ENCODE data around the gene NHERF2. TPM values are rescaled to one million over a fixed set of nuclear protein-coding genes. Genes with fewer than 3 reads are reported as not detected.

Gene NHERF2
- total and polyA plus RNA-seq, 2 experiments from 2014 or later, result 12.0 to 16.5 TPM

DNA sequence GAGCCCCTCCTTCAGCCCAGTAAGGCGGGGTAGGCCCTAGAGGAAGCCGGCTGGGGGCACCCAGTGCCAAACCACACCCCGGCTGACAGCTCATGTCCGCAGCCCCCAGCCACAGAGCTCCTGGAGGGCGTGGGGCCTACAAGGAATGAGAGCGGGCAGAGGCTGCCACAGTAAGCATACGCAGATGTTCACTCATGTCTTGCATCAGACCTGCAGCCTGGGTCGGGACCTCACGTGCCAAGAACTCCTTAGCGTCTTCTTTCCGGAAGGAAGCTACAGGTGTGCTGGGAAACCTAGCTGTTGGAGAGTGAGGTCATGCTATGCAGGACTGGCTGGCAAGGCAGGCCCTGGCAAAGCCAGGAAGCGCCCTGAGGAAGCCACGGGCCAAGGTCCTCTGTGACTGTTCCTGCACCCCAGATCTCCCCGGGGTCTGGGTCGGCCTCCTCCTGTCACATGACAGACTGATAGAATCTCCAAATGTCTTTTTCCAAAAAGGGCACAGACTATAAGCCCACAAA is 18.6 kb upstream of the NHERF2 start (continued):
- TF ChIP-seq, protein P1, sequence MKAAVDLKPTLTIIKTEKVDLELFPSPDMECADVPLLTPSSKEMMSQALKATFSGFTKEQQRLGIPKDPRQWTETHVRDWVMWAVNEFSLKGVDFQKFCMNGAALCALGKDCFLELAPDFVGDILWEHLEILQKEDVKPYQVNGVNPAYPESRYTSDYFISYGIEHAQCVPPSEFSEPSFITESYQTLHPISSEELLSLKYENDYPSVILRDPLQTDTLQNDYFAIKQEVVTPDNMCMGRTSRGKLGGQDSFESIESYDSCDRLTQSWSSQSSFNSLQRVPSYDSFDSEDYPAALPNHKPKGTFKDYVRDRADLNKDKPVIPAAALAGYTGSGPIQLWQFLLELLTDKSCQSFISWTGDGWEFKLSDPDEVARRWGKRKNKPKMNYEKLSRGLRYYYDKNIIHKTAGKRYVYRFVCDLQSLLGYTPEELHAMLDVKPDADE (IDR thresholded peaks at IDR 0.05), result no peak
- no peak for TF ChIP-seq POLR2AphosphoS5 (IDR thresholded peaks at IDR 0.05; ENCODE audit: low read depth)
- TF ChIP-seq, protein P2, sequence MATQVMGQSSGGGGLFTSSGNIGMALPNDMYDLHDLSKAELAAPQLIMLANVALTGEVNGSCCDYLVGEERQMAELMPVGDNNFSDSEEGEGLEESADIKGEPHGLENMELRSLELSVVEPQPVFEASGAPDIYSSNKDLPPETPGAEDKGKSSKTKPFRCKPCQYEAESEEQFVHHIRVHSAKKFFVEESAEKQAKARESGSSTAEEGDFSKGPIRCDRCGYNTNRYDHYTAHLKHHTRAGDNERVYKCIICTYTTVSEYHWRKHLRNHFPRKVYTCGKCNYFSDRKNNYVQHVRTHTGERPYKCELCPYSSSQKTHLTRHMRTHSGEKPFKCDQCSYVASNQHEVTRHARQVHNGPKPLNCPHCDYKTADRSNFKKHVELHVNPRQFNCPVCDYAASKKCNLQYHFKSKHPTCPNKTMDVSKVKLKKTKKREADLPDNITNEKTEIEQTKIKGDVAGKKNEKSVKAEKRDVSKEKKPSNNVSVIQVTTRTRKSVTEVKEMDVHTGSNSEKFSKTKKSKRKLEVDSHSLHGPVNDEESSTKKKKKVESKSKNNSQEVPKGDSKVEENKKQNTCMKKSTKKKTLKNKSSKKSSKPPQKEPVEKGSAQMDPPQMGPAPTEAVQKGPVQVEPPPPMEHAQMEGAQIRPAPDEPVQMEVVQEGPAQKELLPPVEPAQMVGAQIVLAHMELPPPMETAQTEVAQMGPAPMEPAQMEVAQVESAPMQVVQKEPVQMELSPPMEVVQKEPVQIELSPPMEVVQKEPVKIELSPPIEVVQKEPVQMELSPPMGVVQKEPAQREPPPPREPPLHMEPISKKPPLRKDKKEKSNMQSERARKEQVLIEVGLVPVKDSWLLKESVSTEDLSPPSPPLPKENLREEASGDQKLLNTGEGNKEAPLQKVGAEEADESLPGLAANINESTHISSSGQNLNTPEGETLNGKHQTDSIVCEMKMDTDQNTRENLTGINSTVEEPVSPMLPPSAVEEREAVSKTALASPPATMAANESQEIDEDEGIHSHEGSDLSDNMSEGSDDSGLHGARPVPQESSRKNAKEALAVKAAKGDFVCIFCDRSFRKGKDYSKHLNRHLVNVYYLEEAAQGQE (IDR thresholded peaks at IDR 0.05; ENCODE audit: unreplicated experiment), result no peak

DNA sequence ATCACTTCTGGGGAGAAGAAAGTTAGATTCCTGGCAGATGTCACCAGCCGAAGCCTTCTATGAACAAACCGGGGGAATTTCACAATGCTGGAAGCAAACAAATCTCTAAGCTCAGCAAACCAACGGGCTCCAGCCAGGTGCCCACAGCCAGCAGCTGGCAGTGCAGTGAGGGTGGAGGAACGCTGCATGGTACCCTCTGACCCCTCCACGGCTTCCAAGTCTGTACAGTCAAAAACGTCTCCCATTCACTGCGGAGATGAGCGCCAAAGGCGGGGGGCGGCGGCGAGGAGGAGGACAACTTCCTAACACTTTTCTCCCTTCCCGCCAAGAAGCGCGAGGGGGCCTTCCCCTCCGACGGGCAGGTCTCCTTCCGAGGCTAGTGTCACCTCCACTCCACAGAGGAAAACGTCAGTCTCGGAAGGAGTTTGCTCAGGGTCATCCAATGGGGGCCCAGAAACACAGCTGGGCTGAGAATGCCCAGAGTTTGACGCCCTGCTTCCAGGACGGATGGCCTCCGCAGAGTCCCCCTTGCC is 18.0 kb upstream of the NHERF2 start:
- H3K4me3 ChIP-seq, result peak overlapping the region; percentile 91
- H3K4me2 ChIP-seq, result peak overlapping the region; percentile 97
- Mint-ChIP-seq H3K9me3 (no peaks in the 10 kb centered on the region), H3K4me3 (peak overlapping the region; percentile 74), H3K27ac (no peak overlapping the region; the same call in 1 of the 2 replicates), H3K36me3 (ENCODE audit: low read depth) (peaks cover 11% of the 10 kb centered on the region), H3K27me3 (ENCODE audit: insufficient read depth, low read depth, poor library complexity) (peaks cover 15% of the 10 kb centered on the region), H3K4me1 (peaks cover 37% of the 10 kb centered on the region)
- H3K79me2 ChIP-seq (replicated peaks; ENCODE audit: insufficient read depth), result peaks cover 37% of the 10 kb centered on the region
- H3K4me1 ChIP-seq (ENCODE audit: insufficient read depth), result peaks cover 22% of the 10 kb centered on the region
- no peaks in the 10 kb centered on the region for H3K9me2 ChIP-seq (ENCODE audit: insufficient read depth)
- ATAC-seq (no peak), DNase-seq (ENCODE audit: low spot score) (no peak)
- peaks cover 36% of the 10 kb centered on the region for H4K20me1 ChIP-seq (replicated peaks; ENCODE audit: insufficient read depth)
- H3K27me3 ChIP-seq (ENCODE audit: insufficient read depth), result no peaks in the 10 kb centered on the region
- H3K27ac ChIP-seq (ENCODE audit: low read depth), result 0 out of 2 replicates have a peak overlapping the region, but pooled peaks have one; percentile 45
- peaks cover 23% of the 10 kb centered on the region; the same call in 1 of the 2 replicates for H3F3A ChIP-seq (replicated peaks; ENCODE audit: low read depth)
- no peaks in the 10 kb centered on the region for H3K36me3 ChIP-seq (ENCODE audit: insufficient read depth)
- H2AFZ ChIP-seq, result no peak overlapping the region
- TF ChIP-seq EZH2phosphoT487 (IDR thresholded peaks at IDR 0.05; ENCODE audit: unreplicated experiment), result no peak
- TF ChIP-seq POLR2AphosphoS5 (IDR thresholded peaks at IDR 0.05; ENCODE audit: low read depth), result no peak
- TF ChIP-seq, protein P1 (IDR thresholded peaks at IDR 0.05), result no peak
- no peak for TF ChIP-seq ZNF331 (CRISPR knock-in tag; IDR thresholded peaks at IDR 0.05; ENCODE audit: low read depth)
- TF ChIP-seq EZH2 (IDR thresholded peaks at IDR 0.05; ENCODE audit: low read depth, unreplicated experiment), result no peak
- TF ChIP-seq NANOG (IDR thresholded peaks at IDR 0.05; ENCODE audit: borderline replicate concordance), result no peak
- TF ChIP-seq, protein P3, sequence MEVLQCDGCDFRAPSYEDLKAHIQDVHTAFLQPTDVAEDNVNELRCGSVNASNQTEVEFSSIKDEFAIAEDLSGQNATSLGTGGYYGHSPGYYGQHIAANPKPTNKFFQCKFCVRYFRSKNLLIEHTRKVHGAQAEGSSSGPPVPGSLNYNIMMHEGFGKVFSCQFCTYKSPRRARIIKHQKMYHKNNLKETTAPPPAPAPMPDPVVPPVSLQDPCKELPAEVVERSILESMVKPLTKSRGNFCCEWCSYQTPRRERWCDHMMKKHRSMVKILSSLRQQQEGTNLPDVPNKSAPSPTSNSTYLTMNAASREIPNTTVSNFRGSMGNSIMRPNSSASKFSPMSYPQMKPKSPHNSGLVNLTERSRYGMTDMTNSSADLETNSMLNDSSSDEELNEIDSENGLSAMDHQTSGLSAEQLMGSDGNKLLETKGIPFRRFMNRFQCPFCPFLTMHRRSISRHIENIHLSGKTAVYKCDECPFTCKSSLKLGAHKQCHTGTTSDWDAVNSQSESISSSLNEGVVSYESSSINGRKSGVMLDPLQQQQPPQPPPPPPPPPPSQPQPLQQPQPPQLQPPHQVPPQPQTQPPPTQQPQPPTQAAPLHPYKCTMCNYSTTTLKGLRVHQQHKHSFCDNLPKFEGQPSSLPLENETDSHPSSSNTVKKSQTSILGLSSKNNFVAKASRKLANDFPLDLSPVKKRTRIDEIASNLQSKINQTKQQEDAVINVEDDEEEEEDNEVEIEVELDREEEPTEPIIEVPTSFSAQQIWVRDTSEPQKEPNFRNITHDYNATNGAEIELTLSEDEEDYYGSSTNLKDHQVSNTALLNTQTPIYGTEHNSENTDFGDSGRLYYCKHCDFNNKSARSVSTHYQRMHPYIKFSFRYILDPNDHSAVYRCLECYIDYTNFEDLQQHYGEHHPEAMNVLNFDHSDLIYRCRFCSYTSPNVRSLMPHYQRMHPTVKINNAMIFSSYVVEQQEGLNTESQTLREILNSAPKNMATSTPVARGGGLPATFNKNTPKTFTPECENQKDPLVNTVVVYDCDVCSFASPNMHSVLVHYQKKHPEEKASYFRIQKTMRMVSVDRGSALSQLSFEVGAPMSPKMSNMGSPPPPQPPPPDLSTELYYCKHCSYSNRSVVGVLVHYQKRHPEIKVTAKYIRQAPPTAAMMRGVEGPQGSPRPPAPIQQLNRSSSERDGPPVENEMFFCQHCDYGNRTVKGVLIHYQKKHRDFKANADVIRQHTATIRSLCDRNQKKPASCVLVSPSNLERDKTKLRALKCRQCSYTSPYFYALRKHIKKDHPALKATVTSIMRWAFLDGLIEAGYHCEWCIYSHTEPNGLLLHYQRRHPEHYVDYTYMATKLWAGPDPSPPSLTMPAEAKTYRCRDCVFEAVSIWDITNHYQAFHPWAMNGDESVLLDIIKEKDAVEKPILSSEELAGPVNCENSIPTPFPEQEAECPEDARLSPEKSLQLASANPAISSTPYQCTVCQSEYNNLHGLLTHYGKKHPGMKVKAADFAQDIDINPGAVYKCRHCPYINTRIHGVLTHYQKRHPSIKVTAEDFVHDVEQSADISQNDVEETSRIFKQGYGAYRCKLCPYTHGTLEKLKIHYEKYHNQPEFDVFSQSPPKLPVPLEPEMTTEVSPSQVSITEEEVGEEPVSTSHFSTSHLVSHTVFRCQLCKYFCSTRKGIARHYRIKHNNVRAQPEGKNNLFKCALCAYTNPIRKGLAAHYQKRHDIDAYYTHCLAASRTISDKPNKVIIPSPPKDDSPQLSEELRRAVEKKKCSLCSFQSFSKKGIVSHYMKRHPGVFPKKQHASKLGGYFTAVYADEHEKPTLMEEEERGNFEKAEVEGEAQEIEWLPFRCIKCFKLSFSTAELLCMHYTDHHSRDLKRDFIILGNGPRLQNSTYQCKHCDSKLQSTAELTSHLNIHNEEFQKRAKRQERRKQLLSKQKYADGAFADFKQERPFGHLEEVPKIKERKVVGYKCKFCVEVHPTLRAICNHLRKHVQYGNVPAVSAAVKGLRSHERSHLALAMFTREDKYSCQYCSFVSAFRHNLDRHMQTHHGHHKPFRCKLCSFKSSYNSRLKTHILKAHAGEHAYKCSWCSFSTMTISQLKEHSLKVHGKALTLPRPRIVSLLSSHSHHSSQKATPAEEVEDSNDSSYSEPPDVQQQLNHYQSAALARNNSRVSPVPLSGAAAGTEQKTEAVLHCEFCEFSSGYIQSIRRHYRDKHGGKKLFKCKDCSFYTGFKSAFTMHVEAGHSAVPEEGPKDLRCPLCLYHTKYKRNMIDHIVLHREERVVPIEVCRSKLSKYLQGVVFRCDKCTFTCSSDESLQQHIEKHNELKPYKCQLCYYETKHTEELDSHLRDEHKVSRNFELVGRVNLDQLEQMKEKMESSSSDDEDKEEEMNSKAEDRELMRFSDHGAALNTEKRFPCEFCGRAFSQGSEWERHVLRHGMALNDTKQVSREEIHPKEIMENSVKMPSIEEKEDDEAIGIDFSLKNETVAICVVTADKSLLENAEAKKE (CRISPR knock-in tag; IDR thresholded peaks at IDR 0.05), result no peak
- TF ChIP-seq, protein P4, sequence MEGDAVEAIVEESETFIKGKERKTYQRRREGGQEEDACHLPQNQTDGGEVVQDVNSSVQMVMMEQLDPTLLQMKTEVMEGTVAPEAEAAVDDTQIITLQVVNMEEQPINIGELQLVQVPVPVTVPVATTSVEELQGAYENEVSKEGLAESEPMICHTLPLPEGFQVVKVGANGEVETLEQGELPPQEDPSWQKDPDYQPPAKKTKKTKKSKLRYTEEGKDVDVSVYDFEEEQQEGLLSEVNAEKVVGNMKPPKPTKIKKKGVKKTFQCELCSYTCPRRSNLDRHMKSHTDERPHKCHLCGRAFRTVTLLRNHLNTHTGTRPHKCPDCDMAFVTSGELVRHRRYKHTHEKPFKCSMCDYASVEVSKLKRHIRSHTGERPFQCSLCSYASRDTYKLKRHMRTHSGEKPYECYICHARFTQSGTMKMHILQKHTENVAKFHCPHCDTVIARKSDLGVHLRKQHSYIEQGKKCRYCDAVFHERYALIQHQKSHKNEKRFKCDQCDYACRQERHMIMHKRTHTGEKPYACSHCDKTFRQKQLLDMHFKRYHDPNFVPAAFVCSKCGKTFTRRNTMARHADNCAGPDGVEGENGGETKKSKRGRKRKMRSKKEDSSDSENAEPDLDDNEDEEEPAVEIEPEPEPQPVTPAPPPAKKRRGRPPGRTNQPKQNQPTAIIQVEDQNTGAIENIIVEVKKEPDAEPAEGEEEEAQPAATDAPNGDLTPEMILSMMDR (conservative IDR thresholded peaks at IDR 0.05; ENCODE audit: low read depth in 2 of 2), result no peak
- no peak for TF ChIP-seq STAT1 (IDR thresholded peaks at IDR 0.05; ENCODE audit: unreplicated experiment)
